ENCODE measurements around the gene GTF3C1.

GTF3C1 gene

DNA sequence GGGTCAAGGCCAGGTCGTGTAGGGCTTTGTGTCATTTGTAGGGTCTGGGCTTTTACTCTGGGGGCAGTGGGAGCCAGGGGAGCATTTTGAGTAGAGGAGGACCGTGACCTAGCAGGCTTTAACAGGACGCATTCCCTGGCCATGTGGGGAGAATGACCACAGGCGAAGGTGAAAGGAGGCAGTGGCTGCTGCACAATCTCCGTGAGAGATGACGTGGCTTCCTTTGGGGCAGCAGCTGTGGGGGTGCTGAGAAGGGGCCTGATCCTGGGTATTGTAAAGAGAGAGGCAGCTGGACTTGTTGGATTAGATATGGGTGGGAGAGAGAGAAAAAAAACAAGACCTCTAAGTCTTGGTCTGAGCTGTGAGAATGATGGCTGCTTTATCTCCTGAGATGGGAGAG is 46.3 kb upstream of the GTF3C1 start:
- DNase-seq (ENCODE audit: low read depth) = no peak
- TF ChIP-seq, protein P1, sequence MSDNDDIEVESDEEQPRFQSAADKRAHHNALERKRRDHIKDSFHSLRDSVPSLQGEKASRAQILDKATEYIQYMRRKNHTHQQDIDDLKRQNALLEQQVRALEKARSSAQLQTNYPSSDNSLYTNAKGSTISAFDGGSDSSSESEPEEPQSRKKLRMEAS (IDR thresholded peaks at IDR 0.05; ENCODE audit: low read depth, low read length) = no peak
- no peak for TF ChIP-seq POLR2A (IDR thresholded peaks at IDR 0.05; ENCODE audit: extremely low read depth, insufficient read length)
- no peak for TF ChIP-seq MYC (IDR thresholded peaks at IDR 0.05; ENCODE audit: low read depth, low read length)
- TF ChIP-seq, protein P2, sequence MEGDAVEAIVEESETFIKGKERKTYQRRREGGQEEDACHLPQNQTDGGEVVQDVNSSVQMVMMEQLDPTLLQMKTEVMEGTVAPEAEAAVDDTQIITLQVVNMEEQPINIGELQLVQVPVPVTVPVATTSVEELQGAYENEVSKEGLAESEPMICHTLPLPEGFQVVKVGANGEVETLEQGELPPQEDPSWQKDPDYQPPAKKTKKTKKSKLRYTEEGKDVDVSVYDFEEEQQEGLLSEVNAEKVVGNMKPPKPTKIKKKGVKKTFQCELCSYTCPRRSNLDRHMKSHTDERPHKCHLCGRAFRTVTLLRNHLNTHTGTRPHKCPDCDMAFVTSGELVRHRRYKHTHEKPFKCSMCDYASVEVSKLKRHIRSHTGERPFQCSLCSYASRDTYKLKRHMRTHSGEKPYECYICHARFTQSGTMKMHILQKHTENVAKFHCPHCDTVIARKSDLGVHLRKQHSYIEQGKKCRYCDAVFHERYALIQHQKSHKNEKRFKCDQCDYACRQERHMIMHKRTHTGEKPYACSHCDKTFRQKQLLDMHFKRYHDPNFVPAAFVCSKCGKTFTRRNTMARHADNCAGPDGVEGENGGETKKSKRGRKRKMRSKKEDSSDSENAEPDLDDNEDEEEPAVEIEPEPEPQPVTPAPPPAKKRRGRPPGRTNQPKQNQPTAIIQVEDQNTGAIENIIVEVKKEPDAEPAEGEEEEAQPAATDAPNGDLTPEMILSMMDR (IDR thresholded peaks at IDR 0.05; ENCODE audit: low read depth, low read length) = no peak
- no peak overlapping the region for H3K4me3 ChIP-seq (ENCODE audit: low read depth, low read length)

DNA sequence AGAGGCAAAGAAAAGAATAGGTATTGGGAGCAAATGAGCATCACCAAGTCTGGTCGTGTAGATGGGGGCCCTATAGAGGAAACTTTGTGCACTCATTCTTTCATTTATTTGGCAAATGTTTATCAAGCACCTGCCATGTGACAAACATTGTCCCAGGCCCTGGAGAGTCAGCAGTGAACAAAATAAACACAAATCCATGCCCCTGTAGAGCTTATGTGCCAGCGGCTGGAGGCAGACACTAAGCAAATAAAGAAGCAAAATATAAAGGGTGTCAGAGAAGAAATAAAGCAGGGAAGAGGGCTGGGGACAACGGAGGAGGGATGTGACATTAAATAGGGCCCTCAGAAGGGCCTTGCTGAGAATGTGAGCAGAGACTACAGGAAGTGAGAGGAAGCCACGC is 45.8 kb upstream of the GTF3C1 start:
- DNase-seq (ENCODE audit: low read depth) = no peak
- TF ChIP-seq, protein P2 (IDR thresholded peaks at IDR 0.05; ENCODE audit: low read depth, low read length) = no peak
- TF ChIP-seq MYC (IDR thresholded peaks at IDR 0.05; ENCODE audit: low read depth, low read length) = no peak
- TF ChIP-seq, protein P1 (IDR thresholded peaks at IDR 0.05; ENCODE audit: low read depth, low read length) = no peak
- TF ChIP-seq POLR2A (IDR thresholded peaks at IDR 0.05; ENCODE audit: extremely low read depth, insufficient read length) = no peak
- no peak overlapping the region for H3K4me3 ChIP-seq (ENCODE audit: low read depth, low read length)

DNA sequence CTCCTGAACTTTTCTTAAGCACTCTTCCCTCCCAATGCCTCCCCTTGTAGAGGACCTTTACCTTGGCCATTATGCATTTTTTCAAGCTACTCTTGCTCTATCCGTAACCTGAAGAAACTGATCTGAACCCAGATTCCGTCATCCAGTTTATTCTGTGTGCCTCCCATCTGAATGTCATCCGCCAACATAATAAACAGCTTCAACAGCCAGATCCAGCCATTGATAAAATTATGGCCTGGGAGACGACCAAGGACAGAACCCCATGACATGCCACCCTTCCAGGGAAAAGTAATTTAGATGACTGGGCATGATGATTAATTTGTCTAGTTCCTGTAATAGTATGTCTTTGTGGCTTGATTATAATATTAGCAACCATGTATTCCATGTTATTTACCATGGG is 42.1 kb upstream of the GTF3C1 start:
- no peak for TF ChIP-seq POLR2A (IDR thresholded peaks at IDR 0.05; ENCODE audit: extremely low read depth, insufficient read length)
- no peak for TF ChIP-seq MYC (IDR thresholded peaks at IDR 0.05; ENCODE audit: low read depth, low read length)
- TF ChIP-seq, protein P1 (IDR thresholded peaks at IDR 0.05; ENCODE audit: low read depth, low read length) = no peak
- TF ChIP-seq, protein P2 (IDR thresholded peaks at IDR 0.05; ENCODE audit: low read depth, low read length) = no peak
- DNase-seq (ENCODE audit: low read depth) = no peak
- no peak overlapping the region for H3K4me3 ChIP-seq (ENCODE audit: low read depth, low read length)

DNA sequence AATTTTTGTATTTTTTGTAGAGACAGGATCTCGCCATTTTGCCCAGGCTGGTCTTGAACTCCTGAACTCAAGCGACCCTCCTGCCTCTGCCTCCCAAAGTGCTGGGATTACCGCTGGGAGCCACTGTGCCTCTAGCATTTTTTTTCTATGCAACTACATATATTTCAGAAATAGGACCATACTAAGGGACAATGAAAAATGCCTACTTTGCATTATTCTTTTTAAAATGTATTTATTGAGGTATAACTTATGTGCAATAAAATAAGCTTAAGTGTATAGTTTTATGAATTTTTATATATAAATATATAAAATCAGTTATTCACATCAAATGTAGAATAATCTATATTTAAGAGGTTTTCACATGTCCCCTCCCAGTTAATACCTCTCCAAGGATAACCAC is 38.3 kb upstream of the GTF3C1 start:
- TF ChIP-seq POLR2A (IDR thresholded peaks at IDR 0.05; ENCODE audit: extremely low read depth, insufficient read length) = no peak
- TF ChIP-seq, protein P1 (IDR thresholded peaks at IDR 0.05; ENCODE audit: low read depth, low read length) = no peak
- TF ChIP-seq, protein P2 (IDR thresholded peaks at IDR 0.05; ENCODE audit: low read depth, low read length) = no peak
- no peak for TF ChIP-seq MYC (IDR thresholded peaks at IDR 0.05; ENCODE audit: low read depth, low read length)
- no peak overlapping the region for H3K4me3 ChIP-seq (ENCODE audit: low read depth, low read length)
- no peak for DNase-seq (ENCODE audit: low read depth)

DNA sequence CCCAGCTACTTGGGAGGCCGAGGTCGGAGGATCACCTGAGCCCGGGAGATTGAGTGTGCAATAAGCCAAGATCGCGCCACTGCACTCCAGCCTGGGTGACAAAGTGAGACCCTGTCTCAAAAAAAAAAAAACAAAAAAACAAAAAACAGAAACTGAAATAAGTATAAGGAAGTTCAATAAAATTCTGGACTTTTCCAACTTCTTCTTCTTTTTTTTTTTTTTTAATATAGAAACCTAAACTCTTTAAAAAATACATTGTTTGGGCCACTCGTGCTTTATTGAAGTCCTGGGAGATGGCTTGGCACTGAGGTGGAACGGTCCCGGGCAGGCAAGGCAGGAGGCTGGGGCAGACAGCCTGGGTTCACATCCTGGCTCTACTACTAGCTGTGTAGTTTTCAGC is 37.0 kb upstream of the GTF3C1 start:
- DNase-seq (ENCODE audit: low read depth) = no peak
- H3K4me3 ChIP-seq (ENCODE audit: low read depth, low read length) = no peak overlapping the region
- TF ChIP-seq, protein P2 (IDR thresholded peaks at IDR 0.05; ENCODE audit: low read depth, low read length) = no peak
- no peak for TF ChIP-seq POLR2A (IDR thresholded peaks at IDR 0.05; ENCODE audit: extremely low read depth, insufficient read length)
- no peak for TF ChIP-seq MYC (IDR thresholded peaks at IDR 0.05; ENCODE audit: low read depth, low read length)
- TF ChIP-seq, protein P1 (IDR thresholded peaks at IDR 0.05; ENCODE audit: low read depth, low read length) = no peak

DNA sequence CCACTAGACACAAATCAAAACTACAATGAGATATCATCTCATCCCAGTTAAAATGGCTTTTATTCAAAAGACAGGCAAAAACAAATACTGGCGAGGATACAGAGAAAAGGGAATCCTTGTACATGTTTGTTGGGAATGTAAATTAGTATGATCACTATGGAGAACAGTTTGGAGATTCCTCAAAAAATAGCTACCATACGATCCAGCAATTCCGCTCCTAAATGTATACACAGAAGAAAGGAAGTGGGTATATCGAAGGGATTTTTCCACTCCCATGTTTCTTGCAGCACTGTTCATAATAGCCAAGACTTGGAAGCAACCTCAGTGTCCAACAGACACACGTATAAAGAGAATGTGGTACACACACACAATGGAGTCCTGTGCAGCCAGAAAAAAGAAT is 35.5 kb upstream of the GTF3C1 start:
- H3K4me3 ChIP-seq (ENCODE audit: low read depth, low read length) = no peak overlapping the region
- TF ChIP-seq, protein P2 (IDR thresholded peaks at IDR 0.05; ENCODE audit: low read depth, low read length) = no peak
- TF ChIP-seq, protein P1 (IDR thresholded peaks at IDR 0.05; ENCODE audit: low read depth, low read length) = no peak
- TF ChIP-seq MYC (IDR thresholded peaks at IDR 0.05; ENCODE audit: low read depth, low read length) = no peak
- no peak for TF ChIP-seq POLR2A (IDR thresholded peaks at IDR 0.05; ENCODE audit: extremely low read depth, insufficient read length)
- DNase-seq (ENCODE audit: low read depth) = no peak

Data from NB4 (cell line).